CD14-positive monocyte (primary cell): ENCODE measurements around the gene UBE2D3. TPM values are rescaled to one million over a fixed set of nuclear protein-coding genes. Genes with fewer than 3 reads are reported as not detected.
A peak's percentile ranks its signal among the peaks of the same experiment; 100 is the strongest.

Experiments
- DNase-seq, 3 donors: peaks; one replicate each; pipeline ENCODE4 v3.0.0-alpha.2; 2011 to 2022
- H2AFZ ChIP-seq: 2 replicates; pipeline ENCODE4 v1.6.0; 2012; ENCODE audit warnings: mild to moderate bottlenecking, low read depth, low read length, inconsistent platforms; ENCODE audit not compliant: insufficient read depth, poor library complexity, severe bottlenecking
- H3K27ac ChIP-seq, 2 donors: 1 replicate in 1 of 2; 2 replicates in 1 of 2; pipeline ENCODE4 v1.5.1; 2012 to 2013; ENCODE audit warnings: low read length in 2 of 2, control low read depth in 1 of 2, inconsistent platforms in 1 of 2, low read depth in 1 of 2, mild to moderate bottlenecking in 1 of 2
- H3K27me3 ChIP-seq, 2 donors: one replicate each; pipeline versions ENCODE4 v1.6.0 to v1.6.1; 2011 to 2013; ENCODE audit warnings: low read length in 2 of 2; ENCODE audit not compliant: control insufficient read depth in 2 of 2, insufficient read depth in 2 of 2
- H3K36me3 ChIP-seq, 2 donors: replicated peaks in 1 of 2; 1 replicate in 1 of 2; 2 replicates in 1 of 2; pipeline versions ENCODE4 v1.5.1 to v1.6.1; 2012 to 2013; ENCODE audit warnings: low read length in 2 of 2, control low read depth in 1 of 2, inconsistent platforms in 1 of 2, mild to moderate bottlenecking in 1 of 2; ENCODE audit not compliant: insufficient read depth in 2 of 2, control insufficient read depth in 1 of 2
- H3K4me1 ChIP-seq, 2 donors: 1 replicate in 1 of 2; 2 replicates in 1 of 2; pipeline versions ENCODE4 v1.5.1 to v1.6.1; 2012 to 2013; ENCODE audit warnings: low read length in 2 of 2, control low read depth in 1 of 2, inconsistent platforms in 1 of 2, mild to moderate bottlenecking in 1 of 2, moderate library complexity in 1 of 2; ENCODE audit not compliant: insufficient read depth in 2 of 2, control insufficient read depth in 1 of 2
- H3K4me2 ChIP-seq: replicated peaks from 2 replicates; pipeline ENCODE3; 2012; ENCODE audit warnings: low read length, moderate library complexity, mild to moderate bottlenecking; ENCODE audit not compliant: poor library complexity, severe bottlenecking; ENCODE audit errors: extremely low read depth
- H3K4me3 ChIP-seq, 3 experiments: fragments of 200-600 bp in 1 of 3; sonication (generic) in 1 of 3; replicated peaks in 1 of 3; 1 replicate in 2 of 3; 2 replicates in 1 of 3; pipeline ENCODE4 v1.5.1; 2011 to 2013; ENCODE audit warnings: low read length in 3 of 3, mild to moderate bottlenecking in 3 of 3, control low read depth in 2 of 3, low read depth in 2 of 3, inconsistent platforms in 1 of 3, moderate library complexity in 1 of 3
- H3K79me2 ChIP-seq: 2 replicates; pipeline ENCODE4 v1.6.0; 2012; ENCODE audit warnings: mild to moderate bottlenecking, control low read depth, inconsistent platforms, low read length, moderate library complexity; ENCODE audit not compliant: insufficient read depth
- H3K9ac ChIP-seq: 2 replicates; pipeline ENCODE4 v1.6.0; 2017; ENCODE audit warnings: low read length, mild to moderate bottlenecking; ENCODE audit not compliant: insufficient read depth, poor library complexity, severe bottlenecking
- H3K9me3 ChIP-seq, 2 donors: replicated peaks in 1 of 2; 1 replicate in 1 of 2; 2 replicates in 1 of 2; pipeline versions ENCODE4 v1.5.1 to v1.6.1; 2012 to 2013; ENCODE audit warnings: low read length in 2 of 2, control low read depth in 1 of 2; ENCODE audit not compliant: control insufficient read depth in 1 of 2, insufficient read depth in 1 of 2
- H4K20me1 ChIP-seq: 2 replicates; pipeline ENCODE4 v1.6.0; 2012; ENCODE audit warnings: mild to moderate bottlenecking, low read length, control low read depth, moderate library complexity; ENCODE audit not compliant: insufficient read depth
- H3K27ac Mint-ChIP-seq, 7 donors: one replicate each; pipeline ENCODE4 v1.8.0; 2020; ENCODE audit warnings: mild to moderate bottlenecking in 7 of 7, mixed read lengths in 7 of 7, moderate library complexity in 6 of 7, inconsistent platforms in 2 of 7
- H3K27me3 Mint-ChIP-seq, 3 donors: one replicate each; pipeline ENCODE4 v1.8.0; 2021 to 2022; ENCODE audit warnings: low read depth in 3 of 3, mild to moderate bottlenecking in 3 of 3, mixed read lengths in 3 of 3, moderate library complexity in 3 of 3, inconsistent platforms in 1 of 3
- H3K36me3 Mint-ChIP-seq, 2 donors: one replicate each; pipeline ENCODE4 v1.8.0; 2020; ENCODE audit warnings: mixed read lengths in 2 of 2, inconsistent platforms in 1 of 2, mild to moderate bottlenecking in 1 of 2
- H3K4me1 Mint-ChIP-seq: one replicate; pipeline ENCODE4 v1.8.0; 2020; ENCODE audit warnings: mild to moderate bottlenecking, mixed read lengths
- H3K4me3 Mint-ChIP-seq, 2 donors: one replicate each; pipeline ENCODE4 v1.8.0; 2020; ENCODE audit warnings: mild to moderate bottlenecking in 2 of 2, mixed read lengths in 2 of 2, moderate library complexity in 1 of 2
- H3K9me3 Mint-ChIP-seq, 7 donors: one replicate each; pipeline ENCODE4 v1.8.0; 2020 to 2022; ENCODE audit warnings: mixed read lengths in 7 of 7, mild to moderate bottlenecking in 6 of 7, moderate library complexity in 6 of 7, inconsistent platforms in 2 of 7
- CTCF ChIP-seq: fragments of 200-600 bp; IDR thresholded peaks from one replicate; pipeline ENCODE4 v1.8.0; 2022; ENCODE audit warnings: antibody characterized with exemption, mild to moderate bottlenecking
- WGBS: methylation state at CpG from one replicate; pipeline ENCODE4 v1.1.5; 2013; ENCODE audit warnings: missing lambda C conversion rate; ENCODE audit not compliant: insufficient coverage; 5-methylcytosine and 5-hydroxymethylcytosine counted together
- intact Hi-C, 2 donors: fragments of 100-400 bp; cut with micrococcal nuclease; formaldehyde crosslinking; loops; one replicate each; pipeline versions ENCODE4 v1.15.0 to v1.15.1; 2023
- polyA plus RNA-seq, 3 donors: library from polyadenylated mRNA; depleted of rRNA in 1 of 3; unstranded in 2 of 3; stranded (reverse) in 1 of 3; fragments of 300-500 nt in 2 of 3; fragments of >200 nt in 1 of 3; fragmentation: Illumina TruSeq in 2 of 3; gene quantifications; 1 replicate in 2 of 3; 2 replicates in 1 of 3; pipeline ENCODE4 v1.2.3, GENCODE V29; 2012 to 2021

The UBE2D3 gene
- polyA plus RNA-seq, 3 donors = 340 to 499 (median 457) TPM

GRCh38 chr4:102836596-102836995 lies 9.2 kb upstream of the UBE2D3 start:
- no peak for DNase-seq
- Histone ChIP-seq H3K4me1 (no peaks in the 10 kb centered on the region), H3K36me3 (no peaks in the 10 kb centered on the region), H3K9ac (no peak overlapping the region), H2AFZ (no peak overlapping the region), H3K79me2 (peaks cover 6% of the 10 kb centered on the region), H3K9me3 (no peaks in the 10 kb centered on the region), H3K4me2 (no peak overlapping the region), H4K20me1 (no peaks in the 10 kb centered on the region), H3K4me3 (no peak overlapping the region), H3K27ac (no peak overlapping the region), H3K27me3 (no peaks in the 10 kb centered on the region)
- Mint-ChIP-seq H3K4me1 (peaks cover 6% of the 10 kb centered on the region), H3K4me3 (no peak overlapping the region), H3K27me3 (no peaks in the 10 kb centered on the region), H3K36me3 (peaks cover 3 to 4% of the 10 kb centered on the region in 2 donors), H3K9me3 (peaks cover 0 to 2% (median 0%) of the 10 kb centered on the region in 7 donors), H3K27ac (no peak overlapping the region)
- intact Hi-C loops = no loop called here
- no CpG with 5 or more reads among the region's 1 CpG for WGBS
- no peak for TF ChIP-seq CTCF

- Mint-ChIP-seq H3K9me3 (peaks cover 0 to 1% (median 0%) of the 10 kb centered on the region in 7 donors), H3K36me3 (peaks cover 0 to 2% of the 10 kb centered on the region in 2 donors), H3K4me3 (no peak overlapping the region), H3K27ac (peak overlapping the region in 1 of 7 donors; percentile 54), H3K27me3 (no peaks in the 10 kb centered on the region), H3K4me1 (peaks cover 16% of the 10 kb centered on the region)
- no peak for TF ChIP-seq CTCF
- Histone ChIP-seq H3K27ac (no peak overlapping the region), H3K9me3 (no peaks in the 10 kb centered on the region), H3K9ac (no peak overlapping the region), H2AFZ (no peak overlapping the region), H3K4me2 (no peak overlapping the region), H3K79me2 (peaks cover 28% of the 10 kb centered on the region), H4K20me1 (no peaks in the 10 kb centered on the region), H3K36me3 (no peaks in the 10 kb centered on the region), H3K27me3 (no peaks in the 10 kb centered on the region), H3K4me3 (no peak overlapping the region), H3K4me1 (peaks cover 11 to 13% of the 10 kb centered on the region in 2 donors)
- intact Hi-C loops = no loop called here
- DNase-seq = no peak
- no CpG with 5 or more reads among the region's 1 CpG for WGBS
Measured at GRCh38 chr4:102832667-102833066, 5.3 kb upstream of the UBE2D3 start.
